IMR-90 (cell line): ENCODE data around the gene ANKRD6. TPM values are rescaled to one million over a fixed set of nuclear protein-coding genes. Genes with fewer than 3 reads are reported as not detected.

Source experiments
- ATAC-seq: fragments of 200-7000 bp; cut with Tn5 transposase; 2 replicates; pipeline ENCODE4 v1.9.1; 2020; ENCODE audit warnings: low read depth, mild to moderate bottlenecking, moderate library complexity
- BruUV-seq: library from RNA; stranded (reverse); fragments of 400-500 nt; replicated peaks from 2 replicates; lab custom pipeline; 2021; lab: Mats Ljungman, UMichigan
- CTCF ChIA-PET: fragments of 300-600 bp; formaldehyde crosslinking; extraction: SDS; loops from one replicate; lab custom pipeline; 2021; ENCODE audit warnings: antibody characterized with exemption; lab: Yijun Ruan, JAX
- POLR2A ChIA-PET: fragments of 300-600 bp; sonication (Branson Sonifier 250); formaldehyde crosslinking; loops from one replicate; lab custom pipeline; 2022; ENCODE audit warnings: antibody characterized with exemption; ENCODE audit not compliant: unreplicated experiment; lab: Charles Lee
- DNase-seq: peaks from one replicate; pipeline ENCODE4 v3.0.0; 2013
- H2AFZ ChIP-seq: replicated peaks from 2 replicates; pipeline ENCODE3; 2013; ENCODE audit warnings: low read length, mild to moderate bottlenecking; ENCODE audit not compliant: poor library complexity
- H2AK5ac ChIP-seq: 2 replicates; pipeline ENCODE4 v1.6.1; 2013; ENCODE audit warnings: low read depth, low read length, inconsistent platforms
- H2AK9ac ChIP-seq: replicated peaks from 2 replicates; pipeline ENCODE3; 2013; ENCODE audit warnings: mild to moderate bottlenecking, low read depth, low read length, moderate library complexity; ENCODE audit not compliant: poor library complexity
- H2BK120ac ChIP-seq: 2 replicates; pipeline ENCODE4 v1.6.1; 2013; ENCODE audit warnings: low read depth, low read length, inconsistent platforms
- H2BK15ac ChIP-seq: 3 replicates; pipeline ENCODE4 v1.6.1; 2013; ENCODE audit warnings: low read depth, low read length, inconsistent platforms
- H2BK20ac ChIP-seq: 2 replicates; pipeline ENCODE4 v1.6.1; 2013; ENCODE audit warnings: low read depth, mild to moderate bottlenecking, inconsistent platforms, low read length, moderate library complexity
- H2BK5ac ChIP-seq: 2 replicates; pipeline ENCODE4 v1.6.1; 2013; ENCODE audit warnings: mild to moderate bottlenecking, low read depth, low read length, inconsistent platforms; ENCODE audit not compliant: poor library complexity, severe bottlenecking
- H3K14ac ChIP-seq: replicated peaks from 2 replicates; pipeline ENCODE4 v1.6.1; 2013; ENCODE audit warnings: low read depth, low read length, inconsistent platforms
- H3K18ac ChIP-seq: 2 replicates; pipeline ENCODE4 v1.6.1; 2013; ENCODE audit warnings: low read depth, low read length, control low read depth
- H3K23ac ChIP-seq: 2 replicates; pipeline ENCODE4 v1.6.1; 2013; ENCODE audit warnings: low read depth, low read length, inconsistent platforms
- H3K27ac ChIP-seq: 2 replicates; pipeline ENCODE4 v1.5.1; 2013; ENCODE audit warnings: mild to moderate bottlenecking, control low read depth, low read length; ENCODE audit not compliant: insufficient read depth
- H3K27me3 ChIP-seq: 2 replicates; pipeline ENCODE4 v1.6.1; 2013; ENCODE audit warnings: low read length; ENCODE audit not compliant: control insufficient read depth, insufficient read depth
- H3K36me3 ChIP-seq: 2 replicates; pipeline ENCODE4 v1.6.1; 2013; ENCODE audit warnings: low read length, mixed read lengths; ENCODE audit not compliant: control insufficient read depth, insufficient read depth
- H3K4ac ChIP-seq: 2 replicates; pipeline ENCODE4 v1.6.1; 2013; ENCODE audit warnings: low read depth, low read length, inconsistent platforms
- H3K4me1 ChIP-seq: 2 replicates; pipeline ENCODE4 v1.6.1; 2013; ENCODE audit warnings: low read length, mixed read lengths; ENCODE audit not compliant: control insufficient read depth, insufficient read depth
- H3K4me2 ChIP-seq: 2 replicates; pipeline ENCODE4 v1.6.1; 2013; ENCODE audit warnings: low read depth, mild to moderate bottlenecking, control low read depth, low read length, moderate library complexity
- H3K4me3 ChIP-seq: 2 replicates; pipeline ENCODE4 v1.5.1; 2013; ENCODE audit warnings: low read depth, mild to moderate bottlenecking, control low read depth, low read length, moderate library complexity; ENCODE audit not compliant: insufficient read depth
- H3K56ac ChIP-seq: 2 replicates; pipeline ENCODE4 v1.6.1; 2013; ENCODE audit warnings: low read length, inconsistent platforms; ENCODE audit not compliant: insufficient read depth; ENCODE audit errors: extremely low read depth
- H3K79me1 ChIP-seq, 2 experiments: 2 replicates each; pipeline ENCODE4 v1.6.1; 2013; ENCODE audit warnings: low read length in 2 of 2, inconsistent platforms in 1 of 2, low read depth in 1 of 2
- H3K9ac ChIP-seq: 2 replicates; pipeline ENCODE4 v1.6.1; 2013; ENCODE audit warnings: low read depth, low read length, control low read depth
- H3K9me1 ChIP-seq: 2 replicates; pipeline ENCODE4 v1.6.1; 2013; ENCODE audit warnings: low read length, inconsistent platforms; ENCODE audit not compliant: insufficient read depth
- H3K9me3 ChIP-seq: 2 replicates; pipeline ENCODE4 v1.6.1; 2013; ENCODE audit warnings: low read length; ENCODE audit not compliant: control insufficient read depth, insufficient read depth
- H4K20me1 ChIP-seq: 2 replicates; pipeline ENCODE4 v1.6.1; 2013; ENCODE audit warnings: low read length, inconsistent platforms; ENCODE audit not compliant: insufficient read depth
- H4K5ac ChIP-seq: 2 replicates; pipeline ENCODE4 v1.6.1; 2013; ENCODE audit warnings: mild to moderate bottlenecking, low read depth, low read length, control low read depth
- H4K8ac ChIP-seq, 2 experiments: 2 replicates each; pipeline ENCODE4 v1.6.1; 2013; ENCODE audit warnings: low read depth in 2 of 2, low read length in 2 of 2, control low read depth in 1 of 2, inconsistent platforms in 1 of 2
- H4K91ac ChIP-seq: 2 replicates; pipeline ENCODE4 v1.6.1; 2013; ENCODE audit warnings: low read depth, low read length, inconsistent platforms; ENCODE audit not compliant: insufficient read depth
- CTCF ChIP-seq: conservative IDR thresholded peaks from 2 replicates; pipeline ENCODE4 v1.5.1; 2012; ENCODE audit warnings: mild to moderate bottlenecking, low read depth, low read length, improper control_type of control experiment
- dilution Hi-C: fragments of 300-500 bp; cut with HindIII; formaldehyde crosslinking; loops from one replicate; pipeline ENCODE4 v1.14.3; 2018; ENCODE audit warnings: low sequenced_read_pairs; ENCODE audit not compliant: unreplicated experiment
- in situ Hi-C: fragments of 300-500 bp; cut with MboI; formaldehyde crosslinking; loops from 3 replicates; pipeline ENCODE4 v1.14.3; 2019; ENCODE audit warnings: low sequenced_read_pairs, inconsistent platforms, mixed read lengths
- intact Hi-C: fragments of 100-400 bp; cut with micrococcal nuclease; formaldehyde crosslinking; loops from 2 replicates; pipeline ENCODE4 v1.10.0; 2022
- polyA plus RNA-seq, 3 experiments: library from polyadenylated mRNA; depleted of rRNA; stranded (reverse); fragments of >200 nt; gene quantifications; 2 replicates each; pipeline ENCODE4 v1.2.3, GENCODE V29; 2012; ENCODE audit warnings: low replicate concordance in 1 of 3
- total RNA-seq: library from RNA; depleted of rRNA; stranded (reverse); fragments of >200 nt; gene quantifications from 2 replicates; pipeline ENCODE4 v1.2.3, GENCODE V29; 2012

Gene ANKRD6
- total and polyA plus RNA-seq, 2 of the 4 experiments (the other 2 are of a cell fraction): 0.12 to 0.18 TPM

DNA sequence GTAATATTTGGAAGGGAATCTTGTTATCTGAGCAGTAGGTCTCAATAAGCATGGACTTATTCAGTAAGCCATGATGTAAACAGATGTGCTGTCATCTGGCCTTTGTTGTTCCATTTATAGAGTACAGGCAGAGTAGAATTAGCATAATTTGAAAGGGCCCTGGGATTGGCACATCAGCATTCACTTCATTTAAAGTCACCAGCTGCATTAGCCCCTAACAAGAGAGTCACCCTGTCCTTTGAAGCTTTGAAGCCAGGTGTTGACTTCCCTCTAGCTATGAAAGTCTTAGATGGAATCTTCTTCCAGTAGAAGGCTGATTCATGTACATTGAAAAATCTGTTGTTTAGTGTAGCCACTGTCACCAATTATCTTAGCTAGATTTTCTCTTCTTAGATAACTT is 95.9 kb downstream of the ANKRD6 start:
- no peak for DNase-seq
- H3K4me1 ChIP-seq: no peaks in the 10 kb centered on the region
- no peaks in the 10 kb centered on the region for H3K9me3 ChIP-seq
- H3K18ac ChIP-seq: no peak overlapping the region
- no peak overlapping the region for H3K14ac ChIP-seq
- BruUV-seq: no TSS peak
- H3K23ac ChIP-seq: no peak overlapping the region
- no peaks in the 10 kb centered on the region for H3K27me3 ChIP-seq
- H3K4ac ChIP-seq: no peak overlapping the region
- H2AK9ac ChIP-seq: no peak overlapping the region
- no peak overlapping the region for H4K91ac ChIP-seq
- dilution Hi-C loops (no loop called here), intact Hi-C loops (no loop called here), in situ Hi-C loops (no loop called here)
- no peak overlapping the region for H3K56ac ChIP-seq
- H3K4me3 ChIP-seq: no peak overlapping the region
- ChIA-PET CTCF (no interaction called here), POLR2A (no interaction called here)
- H2BK15ac ChIP-seq: no peak overlapping the region
- no peaks in the 10 kb centered on the region for H3K9me1 ChIP-seq
- H3K79me1 ChIP-seq: no peaks in the 10 kb centered on the region
- H3K27ac ChIP-seq: no peak overlapping the region
- H2AK5ac ChIP-seq: no peak overlapping the region
- H3K4me2 ChIP-seq: no peak overlapping the region
- H3K36me3 ChIP-seq: no peaks in the 10 kb centered on the region
- no peak overlapping the region for H2BK20ac ChIP-seq
- no peak for TF ChIP-seq CTCF
- H4K5ac ChIP-seq: no peak overlapping the region
- H4K8ac ChIP-seq: no peak overlapping the region
- ATAC-seq: no peak
- H4K20me1 ChIP-seq: no peaks in the 10 kb centered on the region
- H2BK5ac ChIP-seq: no peak overlapping the region
- no peak overlapping the region for H3K9ac ChIP-seq
- no peak overlapping the region for H2AFZ ChIP-seq
- H2BK120ac ChIP-seq: no peak overlapping the region
